ENCODE data around the gene CDK10. TPM values are rescaled to one million over a fixed set of nuclear protein-coding genes. Genes with fewer than 3 reads are reported as not detected.

CDK10 gene
- total RNA-seq, 4 donors from 2014 or later, result 34.6 to 69.1 (median 40.9) TPM

DNA sequence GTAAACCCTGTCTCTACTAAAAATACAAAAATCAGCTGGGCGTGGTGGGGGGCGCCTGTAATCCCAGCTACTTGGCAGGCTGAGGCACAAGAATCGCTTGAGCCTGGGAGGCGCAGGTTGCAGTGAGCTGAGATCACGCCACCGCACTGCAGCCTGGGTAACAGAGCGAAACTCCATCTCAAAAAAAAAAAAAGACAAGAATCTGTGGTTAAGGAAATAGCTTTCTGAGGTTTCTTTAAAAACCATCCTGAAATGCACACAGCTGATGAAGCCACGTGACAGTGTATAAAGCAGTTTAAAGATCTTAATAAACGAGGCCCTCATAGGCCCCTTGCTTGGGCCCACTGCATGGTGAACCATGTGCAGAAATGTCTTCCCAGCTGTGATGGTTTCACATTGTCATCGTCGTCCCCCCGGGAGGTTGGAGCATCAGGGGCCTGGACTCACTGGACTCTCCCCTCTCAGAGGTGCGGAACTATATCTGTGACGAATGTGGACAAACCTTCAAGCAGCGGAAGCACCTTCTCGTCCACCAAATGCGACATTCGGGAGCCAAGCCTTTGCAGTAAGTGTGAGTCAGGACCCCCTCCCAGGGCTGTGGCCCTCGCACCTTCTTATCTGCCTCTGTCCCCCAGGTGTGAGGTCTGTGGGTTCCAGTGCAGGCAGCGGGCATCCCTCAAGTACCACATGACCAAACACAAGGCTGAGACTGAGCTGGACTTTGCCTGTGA lies 51.0 kb downstream of the CDK10 start:
- intact Hi-C loops (cut with DNase I; ENCODE audit: low total_unique reads), result no loop called here
- TF ChIP-seq, protein P1, sequence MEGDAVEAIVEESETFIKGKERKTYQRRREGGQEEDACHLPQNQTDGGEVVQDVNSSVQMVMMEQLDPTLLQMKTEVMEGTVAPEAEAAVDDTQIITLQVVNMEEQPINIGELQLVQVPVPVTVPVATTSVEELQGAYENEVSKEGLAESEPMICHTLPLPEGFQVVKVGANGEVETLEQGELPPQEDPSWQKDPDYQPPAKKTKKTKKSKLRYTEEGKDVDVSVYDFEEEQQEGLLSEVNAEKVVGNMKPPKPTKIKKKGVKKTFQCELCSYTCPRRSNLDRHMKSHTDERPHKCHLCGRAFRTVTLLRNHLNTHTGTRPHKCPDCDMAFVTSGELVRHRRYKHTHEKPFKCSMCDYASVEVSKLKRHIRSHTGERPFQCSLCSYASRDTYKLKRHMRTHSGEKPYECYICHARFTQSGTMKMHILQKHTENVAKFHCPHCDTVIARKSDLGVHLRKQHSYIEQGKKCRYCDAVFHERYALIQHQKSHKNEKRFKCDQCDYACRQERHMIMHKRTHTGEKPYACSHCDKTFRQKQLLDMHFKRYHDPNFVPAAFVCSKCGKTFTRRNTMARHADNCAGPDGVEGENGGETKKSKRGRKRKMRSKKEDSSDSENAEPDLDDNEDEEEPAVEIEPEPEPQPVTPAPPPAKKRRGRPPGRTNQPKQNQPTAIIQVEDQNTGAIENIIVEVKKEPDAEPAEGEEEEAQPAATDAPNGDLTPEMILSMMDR (IDR thresholded peaks at IDR 0.05), result no peak
- TF ChIP-seq POLR2A (IDR thresholded peaks at IDR 0.05), result no peak
- 86 to 88% methylated on average over 19 to 20 of the region's 20 CpGs for WGBS, 2 donors
- H3K4me3 ChIP-seq (ENCODE audit: low read depth, poor library complexity, severe bottlenecking), result no peak overlapping the region
- DNase-seq (ENCODE audit: low spot score in 2 of 2), result no peak

DNA sequence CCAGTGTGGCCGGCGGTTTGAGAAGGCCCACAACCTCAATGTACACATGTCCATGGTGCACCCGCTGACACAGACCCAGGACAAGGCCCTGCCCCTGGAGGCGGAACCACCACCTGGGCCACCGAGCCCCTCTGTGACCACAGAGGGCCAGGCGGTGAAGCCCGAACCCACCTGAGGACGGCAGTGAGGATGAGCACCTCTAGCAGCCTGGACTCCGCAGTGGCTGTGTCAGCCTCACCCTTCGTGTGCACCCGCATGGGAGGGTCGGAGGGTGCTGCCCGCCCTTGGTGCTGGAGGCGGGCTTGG lies 51.5 kb downstream of the CDK10 start:
- intact Hi-C loops (cut with DNase I; ENCODE audit: low total_unique reads), result no loop called here
- WGBS, 2 donors, result 90 to 100% methylated on average over 5 to 9 of the region's 14 CpGs

DNA sequence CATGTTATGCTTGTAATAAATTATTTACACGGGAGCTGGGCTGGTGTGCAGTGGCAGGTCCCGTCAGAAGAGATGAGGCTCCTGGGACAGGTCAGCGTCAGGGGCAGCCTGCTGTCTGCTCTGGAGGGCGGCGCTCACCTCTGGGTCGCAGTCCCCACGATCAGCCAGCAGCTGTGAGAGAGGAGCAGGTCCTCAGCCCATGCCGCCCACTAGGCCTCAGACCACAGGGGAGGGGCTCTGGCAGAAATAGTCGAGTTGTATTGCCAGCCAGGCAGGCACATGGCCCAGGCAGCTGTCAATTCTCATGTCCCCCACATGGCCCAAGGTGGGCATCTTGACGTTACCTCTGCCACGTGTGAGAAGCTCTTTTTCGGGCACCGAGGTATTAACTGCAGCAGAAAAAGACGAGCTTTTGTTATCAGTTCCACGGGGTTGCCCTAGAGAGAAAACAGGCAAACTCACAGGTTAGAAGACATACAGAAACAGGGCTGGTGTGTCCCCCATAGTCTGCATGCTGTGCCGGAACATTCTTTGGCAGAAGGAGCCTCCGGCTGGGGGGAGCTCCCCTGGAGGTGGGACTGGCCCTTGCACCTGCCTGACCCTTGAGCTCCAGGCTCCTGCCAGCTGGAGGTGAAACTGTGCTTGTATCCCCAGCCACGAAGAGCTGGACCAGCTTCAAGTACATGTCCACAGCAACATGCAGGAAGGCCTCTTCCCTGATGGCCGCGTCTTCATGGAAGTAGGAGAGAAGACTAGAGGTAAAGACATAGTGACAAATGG lies 52.2 kb downstream of the CDK10 start:
- TF ChIP-seq POLR2A (IDR thresholded peaks at IDR 0.05), result no peak
- TF ChIP-seq, protein P1 (IDR thresholded peaks at IDR 0.05), result no peak
- intact Hi-C loops (cut with DNase I; ENCODE audit: low total_unique reads), result no loop called here
- 80 to 85% methylated on average over 19 of the region's 20 CpGs for WGBS, 2 donors
- H3K4me3 ChIP-seq (ENCODE audit: low read depth, poor library complexity, severe bottlenecking), result no peak overlapping the region
- no peak for DNase-seq (ENCODE audit: low spot score in 2 of 2)

More for the DNA sequence above, 51.5 kb downstream of the CDK10 start:
- TF ChIP-seq, protein P1 (IDR thresholded peaks at IDR 0.05), result no peak
- no peak for TF ChIP-seq POLR2A (IDR thresholded peaks at IDR 0.05)
- H3K4me3 ChIP-seq (ENCODE audit: low read depth, poor library complexity, severe bottlenecking), result no peak overlapping the region
- no peak for DNase-seq (ENCODE audit: low spot score in 2 of 2)

DNA sequence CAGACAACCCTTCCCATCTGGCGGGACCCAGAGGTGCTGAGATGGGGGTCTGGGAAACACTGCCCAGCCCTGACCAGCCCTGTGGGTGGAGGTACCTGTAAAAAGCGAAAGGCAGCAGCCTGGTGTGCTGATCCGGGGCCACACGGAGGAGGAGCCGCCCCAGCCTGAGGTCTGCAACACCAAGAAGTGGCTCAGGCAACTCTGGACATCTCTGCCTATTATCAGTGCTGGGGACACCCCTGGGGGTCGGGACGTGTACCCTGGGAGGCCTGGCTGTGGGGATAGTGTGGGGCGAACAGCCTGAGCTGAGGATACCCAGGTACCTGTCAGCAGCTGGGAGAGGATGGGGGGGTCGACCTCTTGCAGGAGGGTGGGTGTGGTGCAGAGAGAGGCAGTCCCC lies 52.9 kb downstream of the CDK10 start:
- H3K4me3 ChIP-seq (ENCODE audit: low read depth, poor library complexity, severe bottlenecking), result no peak overlapping the region
- WGBS, 2 donors, result 80 to 85% methylated on average over 9 of the region's 9 CpGs
- no peak for DNase-seq (ENCODE audit: low spot score in 2 of 2)
- intact Hi-C loops (cut with DNase I; ENCODE audit: low total_unique reads), result no loop called here
- TF ChIP-seq, protein P1 (IDR thresholded peaks at IDR 0.05), result no peak
- no peak for TF ChIP-seq POLR2A (IDR thresholded peaks at IDR 0.05)

DNA sequence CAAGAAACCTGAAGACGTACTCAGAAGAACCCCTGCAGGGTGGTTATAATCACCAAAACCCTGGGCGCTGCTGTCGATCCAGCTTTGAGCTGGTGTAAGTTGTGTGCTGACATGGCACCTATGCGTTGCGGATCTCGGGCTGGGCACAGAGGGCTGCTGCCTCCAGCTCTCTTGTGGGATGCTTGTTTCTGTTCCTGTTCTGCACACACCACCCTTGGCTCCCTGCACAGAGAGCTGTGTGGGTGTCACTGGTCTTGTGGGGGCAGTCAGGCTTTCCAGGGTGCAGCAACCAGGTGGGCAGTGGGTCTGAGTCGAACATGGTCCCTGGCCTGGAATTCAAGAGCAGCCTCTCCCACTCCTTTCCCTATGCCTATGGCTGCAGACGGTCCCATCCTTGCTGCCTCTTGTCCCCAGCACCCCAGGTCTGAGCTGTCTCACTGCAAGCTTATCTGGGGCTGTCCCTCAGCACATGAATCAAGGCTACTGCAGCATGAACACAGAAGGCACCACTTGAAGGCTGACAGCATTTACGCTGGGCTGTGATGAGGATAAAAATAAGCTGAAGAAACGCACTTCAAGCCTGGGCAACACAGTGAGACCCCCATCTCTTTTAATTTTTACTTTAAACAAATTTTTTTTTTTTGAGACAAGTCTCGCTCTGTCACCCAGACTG lies 55.0 kb downstream of the CDK10 start:
- H3K4me3 ChIP-seq (ENCODE audit: low read depth, poor library complexity, severe bottlenecking), result no peak overlapping the region
- no peak for DNase-seq (ENCODE audit: low spot score in 2 of 2)
- TF ChIP-seq, protein P1 (IDR thresholded peaks at IDR 0.05), result no peak
- no peak for TF ChIP-seq POLR2A (IDR thresholded peaks at IDR 0.05)
- 78 to 85% methylated on average over 11 of the region's 11 CpGs for WGBS, 2 donors
- intact Hi-C loops (cut with DNase I; ENCODE audit: low total_unique reads), result no loop called here
